Sigmoid colon (tissue), 7 donors: Measurements from ENCODE around the gene CDH23. TPM values are rescaled to one million over a fixed set of nuclear protein-coding genes. Genes with fewer than 3 reads are reported as not detected.

Experiments
- DNase-seq: peaks from one replicate; pipeline ENCODE4 v3.0.0-alpha.2; 2019
- H3K27ac ChIP-seq, 4 donors: fragments of 200-600 bp; sonication (generic); one replicate each; pipeline ENCODE4 v1.5.1; 2016 to 2019; ENCODE audit warnings: mild to moderate bottlenecking in 1 of 4
- H3K27me3 ChIP-seq, 3 donors: fragments of 200-600 bp; sonication (generic); one replicate each; pipeline ENCODE4 v1.5.1; 2019; ENCODE audit warnings: mild to moderate bottlenecking in 1 of 3
- H3K36me3 ChIP-seq, 4 donors: fragments of 200-600 bp; sonication (generic); one replicate each; pipeline ENCODE4 v1.5.1; 2016 to 2019
- H3K4me1 ChIP-seq, 4 donors: fragments of 200-600 bp; sonication (generic); one replicate each; pipeline ENCODE4 v1.5.1; 2017 to 2019
- H3K4me3 ChIP-seq, 4 donors: fragments of 200-600 bp; sonication (generic); one replicate each; pipeline ENCODE4 v1.5.1; 2017 to 2019; ENCODE audit warnings: mild to moderate bottlenecking in 2 of 4, moderate library complexity in 1 of 4
- H3K9me3 ChIP-seq, 4 donors: fragments of 200-600 bp in 3 of 4; sonication (generic) in 3 of 4; one replicate each; pipeline versions ENCODE4 v1.5.1 to v1.6.1; 2013 to 2019
- CTCF ChIP-seq, 4 experiments: fragments of 450-650 bp in 3 of 4; fragments of 200-600 bp in 1 of 4; IDR thresholded peaks; one replicate each; pipeline ENCODE4 v1.5.1; 2016 to 2019; ENCODE audit warnings: antibody characterized with exemption in 4 of 4, mild to moderate bottlenecking in 3 of 4, moderate library complexity in 2 of 4
- EP300 ChIP-seq, 4 donors: sonication (generic); formaldehyde crosslinking; IDR thresholded peaks; one replicate each; pipeline ENCODE4 v1.6.1; 2017; ENCODE audit warnings: antibody characterized with exemption in 4 of 4
- POLR2A ChIP-seq, 2 donors: fragments of 450-650 bp; IDR thresholded peaks; one replicate each; pipeline ENCODE4 v1.6.1; 2016; ENCODE audit warnings: antibody characterized with exemption in 2 of 2, mild to moderate bottlenecking in 2 of 2, moderate library complexity in 2 of 2
- POLR2AphosphoS5 ChIP-seq, 4 donors: sonication (generic); formaldehyde crosslinking; IDR thresholded peaks; one replicate each; pipeline ENCODE4 v1.6.1; 2017; ENCODE audit warnings: antibody characterized with exemption in 4 of 4
- WGBS, 2 donors: extraction: QIAGEN DNeasy Blood & Tissue Kit; methylation state at CpG; one replicate each; pipeline ENCODE4 v1.1.7; 2013; 5-methylcytosine and 5-hydroxymethylcytosine counted together
- intact Hi-C: fragments of 100-400 bp; cut with DNase I; formaldehyde crosslinking; loops from one replicate; pipeline ENCODE4 v1.15.1; 2023
- polyA plus RNA-seq, 3 donors: library from polyadenylated mRNA; stranded (reverse); fragments of 200-250 nt; gene quantifications; one replicate each; pipeline ENCODE4 v1.2.3, GENCODE V29; 2013
- total RNA-seq, 4 donors: library from RNA; depleted of rRNA; stranded (reverse); fragments of >200 nt; gene quantifications; one replicate each; pipeline ENCODE4 v1.1.0, GENCODE V29; 2016
- donor health status: healthy with polysubstance abuse.
- donor health status: Bipolar disorder and iron deficiency.
- donor health status: healthy.

Gene CDH23
- total and polyA plus RNA-seq, 7 donors: 1.5 to 7.2 (median 3.0) TPM

GRCh38 chr10:71824333-71824732 lies 427.6 kb downstream of the CDH23 start:
- H3K27me3 ChIP-seq: no peaks in the 10 kb centered on the region
- WGBS, 2 donors: 93 to 94% methylated on average over 3 of the region's 3 CpGs
- H3K4me1 ChIP-seq: no peaks in the 10 kb centered on the region
- intact Hi-C loops: no loop called here
- peaks cover 62 to 100% (median 92%) of the 10 kb centered on the region in 4 donors for H3K36me3 ChIP-seq
- no peaks in the 10 kb centered on the region for H3K9me3 ChIP-seq
- no peak overlapping the region for H3K27ac ChIP-seq
- DNase-seq: no peak
- TF ChIP-seq POLR2A (IDR thresholded peaks at IDR 0.05) (no peak), EP300 (IDR thresholded peaks at IDR 0.05) (no peak), CTCF (IDR thresholded peaks at IDR 0.05) (no peak), POLR2AphosphoS5 (IDR thresholded peaks at IDR 0.05) (no peak)
- no peak overlapping the region for H3K4me3 ChIP-seq

- no peak overlapping the region for H3K4me3 ChIP-seq
- H3K27ac ChIP-seq: no peak overlapping the region
- H3K4me1 ChIP-seq: no peaks in the 10 kb centered on the region
- TF ChIP-seq POLR2A (IDR thresholded peaks at IDR 0.05): no peak
- no peak for TF ChIP-seq EP300 (IDR thresholded peaks at IDR 0.05)
- no peak for TF ChIP-seq POLR2AphosphoS5 (IDR thresholded peaks at IDR 0.05)
- no peak for TF ChIP-seq CTCF (IDR thresholded peaks at IDR 0.05)
- no peaks in the 10 kb centered on the region for H3K27me3 ChIP-seq
- no peaks in the 10 kb centered on the region for H3K9me3 ChIP-seq
- no peak for DNase-seq
- intact Hi-C loops: no loop called here
- peaks cover 61 to 100% (median 90%) of the 10 kb centered on the region in 4 donors for H3K36me3 ChIP-seq
- 85 to 89% methylated on average over 11 of the region's 11 CpGs for WGBS, 2 donors
Observed at GRCh38 chr10:71825217-71825616, 428.5 kb downstream of the CDH23 start.

- no peak overlapping the region for H3K27ac ChIP-seq
- DNase-seq: no peak
- no peaks in the 10 kb centered on the region for H3K27me3 ChIP-seq
- peaks cover 0 to 11% (median 4%) of the 10 kb centered on the region in 4 donors for H3K4me1 ChIP-seq
- H3K4me3 ChIP-seq: no peak overlapping the region
- 88% methylated on average over 6 of the region's 6 CpGs for WGBS, 2 donors
- intact Hi-C loops: no loop called here
- H3K9me3 ChIP-seq: no peaks in the 10 kb centered on the region
- H3K36me3 ChIP-seq: peaks cover 53 to 98% (median 90%) of the 10 kb centered on the region in 4 donors
- TF ChIP-seq POLR2A (IDR thresholded peaks at IDR 0.05): no peak
- TF ChIP-seq POLR2AphosphoS5 (IDR thresholded peaks at IDR 0.05): no peak
- no peak for TF ChIP-seq CTCF (IDR thresholded peaks at IDR 0.05)
- TF ChIP-seq EP300 (IDR thresholded peaks at IDR 0.05): no peak
Observed at GRCh38 chr10:71827852-71828251, 431.1 kb downstream of the CDH23 start.

GRCh38 chr10:71828702-71829101 lies 432.0 kb downstream of the CDH23 start:
- H3K4me3 ChIP-seq: no peak overlapping the region
- no peak for TF ChIP-seq CTCF (IDR thresholded peaks at IDR 0.05)
- TF ChIP-seq EP300 (IDR thresholded peaks at IDR 0.05): no peak
- TF ChIP-seq POLR2AphosphoS5 (IDR thresholded peaks at IDR 0.05): no peak
- TF ChIP-seq POLR2A (IDR thresholded peaks at IDR 0.05): no peak
- peaks cover 53 to 96% (median 84%) of the 10 kb centered on the region in 4 donors for H3K36me3 ChIP-seq
- no peaks in the 10 kb centered on the region for H3K27me3 ChIP-seq
- WGBS, 2 donors: 98 to 99% methylated on average over 7 of the region's 7 CpGs
- peaks cover 0 to 15% (median 4%) of the 10 kb centered on the region in 4 donors for H3K4me1 ChIP-seq
- no peak for DNase-seq
- intact Hi-C loops: no loop called here
- no peak overlapping the region for H3K27ac ChIP-seq
- no peaks in the 10 kb centered on the region for H3K9me3 ChIP-seq

- Histone ChIP-seq H3K27ac (no peak overlapping the region), H3K27me3 (no peaks in the 10 kb centered on the region), H3K36me3 (peaks cover 53 to 92% (median 79%) of the 10 kb centered on the region in 4 donors), H3K9me3 (no peaks in the 10 kb centered on the region), H3K4me1 (peaks cover 0 to 16% (median 4%) of the 10 kb centered on the region in 4 donors), H3K4me3 (no peak overlapping the region)
- WGBS, 2 donors: 76 to 83% methylated on average over 5 of the region's 5 CpGs
- intact Hi-C loops: no loop called here
- no peak for TF ChIP-seq CTCF (IDR thresholded peaks at IDR 0.05)
- no peak for TF ChIP-seq EP300 (IDR thresholded peaks at IDR 0.05)
- TF ChIP-seq POLR2A (IDR thresholded peaks at IDR 0.05): no peak
- no peak for TF ChIP-seq POLR2AphosphoS5 (IDR thresholded peaks at IDR 0.05)
- peak; percentile 84 for DNase-seq
Observed at GRCh38 chr10:71829171-71829570, 432.5 kb downstream of the CDH23 start.
